ENCODE measurements around the gene PPP2R2B. TPM values are rescaled to one million over a fixed set of nuclear protein-coding genes. Genes with fewer than 3 reads are reported as not detected.

Gene PPP2R2B
- polyA plus RNA-seq, 1 donor (not counting 4 experiments of a cell fraction or from before 2014, with no cell fraction given), result 0.33 TPM

- Histone ChIP-seq H3K36me3 (ENCODE audit: control insufficient read depth in 2 of 2, extremely low read depth in 1 of 2, insufficient read depth in 2 of 2, low read length in 2 of 2) (no peaks in the 10 kb centered on the region), H2AFZ (ENCODE audit: control insufficient read depth, low read length) (no peak overlapping the region), H3K27me3 (ENCODE audit: control insufficient read depth, extremely low read depth, insufficient read depth, low read length) (no peaks in the 10 kb centered on the region), H3K4me3 (ENCODE audit: control insufficient read depth in 2 of 3, extremely low read depth in 1 of 3, insufficient read depth in 2 of 3, low read depth in 1 of 3, low read length in 3 of 3) (no peak overlapping the region), H4K20me1 (ENCODE audit: control insufficient read depth, extremely low read depth, insufficient read depth, low read length) (no peaks in the 10 kb centered on the region), H3K79me2 (ENCODE audit: control insufficient read depth, insufficient read depth, low read length) (no peaks in the 10 kb centered on the region), H3K9me1 (ENCODE audit: control insufficient read depth, extremely low read depth, insufficient read depth, low read length) (no peaks in the 10 kb centered on the region), H3K27ac (ENCODE audit: control insufficient read depth, insufficient read depth, low read length) (no peak overlapping the region), H3K9me3 (ENCODE audit: control insufficient read depth, low read depth, low read length) (no peaks in the 10 kb centered on the region), H3K4me2 (ENCODE audit: control insufficient read depth, extremely low read depth, insufficient read depth, low read depth, low read length) (no peak overlapping the region), H3K4me1 (ENCODE audit: control insufficient read depth, extremely low read depth, insufficient read depth, low read length) (no peaks in the 10 kb centered on the region), H3K9ac (ENCODE audit: control insufficient read depth, extremely low read depth, insufficient read depth, low read length) (no peak overlapping the region)
- FAIRE-seq (no peak), DNase-seq (ENCODE audit: low read depth, low spot score) (no peak)
- dilution Hi-C loops (cut with MboI; ENCODE audit: extremely low pct_ligation_motif_present, low sequenced_read_pairs), result no loop called here
- TF ChIP-seq EZH2 (IDR thresholded peaks at IDR 0.05; ENCODE audit: low read length) (no peak), CTCF (optimal IDR thresholded peaks at IDR 0.05 in 1 of 3, IDR thresholded peaks at IDR 0.05 in 1 of 3, conservative IDR thresholded peaks at IDR 0.05 in 1 of 3; ENCODE audit: extremely low read depth in 1 of 3, insufficient read depth in 2 of 3, low read length in 3 of 3) (no peak)
These were observed 271.7 kb downstream of the PPP2R2B start for GRCh38 chr5:146606893-146607292.

DNA sequence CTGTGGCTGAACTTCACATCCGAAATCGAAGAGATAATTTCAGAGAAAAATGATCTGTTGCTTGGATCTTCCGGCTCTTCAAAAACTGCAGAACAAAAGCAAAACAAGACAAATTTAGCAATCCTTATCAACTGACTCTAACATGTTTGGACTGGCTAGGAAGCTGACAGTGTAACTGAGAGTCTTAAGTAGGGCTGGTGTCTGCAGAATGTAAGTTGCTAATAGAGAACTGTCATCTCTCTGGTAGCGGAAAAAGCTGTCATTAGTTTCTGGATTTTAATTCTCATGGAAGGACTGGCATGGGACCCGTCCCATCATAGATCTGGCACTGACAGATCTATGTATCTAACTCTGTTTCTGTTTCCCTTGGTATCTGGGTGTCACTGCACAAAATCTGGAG lies 278.2 kb downstream of the PPP2R2B start:
- Histone ChIP-seq H3K4me1 (ENCODE audit: control insufficient read depth, extremely low read depth, insufficient read depth, low read length) (no peaks in the 10 kb centered on the region), H3K36me3 (ENCODE audit: control insufficient read depth in 2 of 2, extremely low read depth in 1 of 2, insufficient read depth in 2 of 2, low read length in 2 of 2) (no peaks in the 10 kb centered on the region), H3K9ac (ENCODE audit: control insufficient read depth, extremely low read depth, insufficient read depth, low read length) (no peak overlapping the region), H3K79me2 (ENCODE audit: control insufficient read depth, insufficient read depth, low read length) (no peaks in the 10 kb centered on the region), H3K9me1 (ENCODE audit: control insufficient read depth, extremely low read depth, insufficient read depth, low read length) (no peaks in the 10 kb centered on the region), H3K27me3 (ENCODE audit: control insufficient read depth, extremely low read depth, insufficient read depth, low read length) (no peaks in the 10 kb centered on the region), H2AFZ (ENCODE audit: control insufficient read depth, low read length) (no peak overlapping the region), H3K9me3 (ENCODE audit: control insufficient read depth, low read depth, low read length) (no peaks in the 10 kb centered on the region), H3K4me2 (ENCODE audit: control insufficient read depth, extremely low read depth, insufficient read depth, low read depth, low read length) (no peak overlapping the region), H3K4me3 (ENCODE audit: control insufficient read depth in 2 of 3, extremely low read depth in 1 of 3, insufficient read depth in 2 of 3, low read depth in 1 of 3, low read length in 3 of 3) (no peak overlapping the region), H3K27ac (ENCODE audit: control insufficient read depth, insufficient read depth, low read length) (no peak overlapping the region), H4K20me1 (ENCODE audit: control insufficient read depth, extremely low read depth, insufficient read depth, low read length) (no peaks in the 10 kb centered on the region)
- no peak for DNase-seq (ENCODE audit: low read depth, low spot score)
- no peak for FAIRE-seq
- dilution Hi-C loops (cut with MboI; ENCODE audit: extremely low pct_ligation_motif_present, low sequenced_read_pairs), result no loop called here
- TF ChIP-seq CTCF (optimal IDR thresholded peaks at IDR 0.05 in 1 of 3, IDR thresholded peaks at IDR 0.05 in 1 of 3, conservative IDR thresholded peaks at IDR 0.05 in 1 of 3; ENCODE audit: extremely low read depth in 1 of 3, insufficient read depth in 2 of 3, low read length in 3 of 3) (no peak), EZH2 (IDR thresholded peaks at IDR 0.05; ENCODE audit: low read length) (no peak)
